NCI-H2081 (cell line): ENCODE results near the gene IL16.

Experiments
- DNase-seq, 2 experiments: peaks; one replicate each; lab custom pipeline; 2025; lab: John Stamatoyannopoulos, UW

IL16 gene

DNA sequence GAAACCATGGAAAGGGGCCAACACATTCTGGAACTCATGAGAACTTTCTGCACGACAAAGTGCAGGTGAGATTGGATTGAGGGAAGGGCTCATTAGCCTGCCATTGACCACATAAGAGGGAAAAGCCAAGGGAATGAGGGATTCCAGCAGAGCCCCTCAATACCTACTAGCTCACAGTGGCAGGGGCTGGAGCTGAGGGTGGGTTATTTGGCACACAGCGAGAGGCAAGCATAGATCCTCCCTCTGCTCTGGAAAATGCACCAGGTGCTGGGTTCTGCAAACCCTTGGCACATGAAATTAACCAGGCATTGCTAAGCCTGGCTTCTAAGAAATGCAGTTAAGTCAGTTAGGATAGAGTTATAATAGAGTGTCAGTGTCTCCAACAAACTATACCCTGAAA is 60.8 kb downstream of the IL16 start:
- DNase-seq = no peak

DNA sequence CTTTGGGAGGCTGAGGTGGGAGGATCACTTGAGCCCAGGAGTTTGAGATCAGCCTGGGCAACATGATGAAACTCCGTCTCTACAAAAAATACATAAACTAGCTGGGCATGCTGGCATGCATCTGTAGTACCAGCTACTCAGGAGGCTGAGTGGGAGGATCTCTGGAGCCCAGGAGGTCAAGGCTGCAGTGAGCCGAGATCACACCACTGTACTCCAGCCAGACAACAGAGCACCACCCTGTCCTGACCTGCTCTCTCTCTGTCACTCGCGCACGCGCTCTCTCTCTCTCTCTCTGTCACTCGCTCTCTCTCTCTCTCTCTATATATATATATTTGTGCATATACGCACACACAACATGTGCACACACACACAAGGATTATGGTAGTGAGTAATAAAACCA is 61.8 kb downstream of the IL16 start:
- no peak for DNase-seq

DNA sequence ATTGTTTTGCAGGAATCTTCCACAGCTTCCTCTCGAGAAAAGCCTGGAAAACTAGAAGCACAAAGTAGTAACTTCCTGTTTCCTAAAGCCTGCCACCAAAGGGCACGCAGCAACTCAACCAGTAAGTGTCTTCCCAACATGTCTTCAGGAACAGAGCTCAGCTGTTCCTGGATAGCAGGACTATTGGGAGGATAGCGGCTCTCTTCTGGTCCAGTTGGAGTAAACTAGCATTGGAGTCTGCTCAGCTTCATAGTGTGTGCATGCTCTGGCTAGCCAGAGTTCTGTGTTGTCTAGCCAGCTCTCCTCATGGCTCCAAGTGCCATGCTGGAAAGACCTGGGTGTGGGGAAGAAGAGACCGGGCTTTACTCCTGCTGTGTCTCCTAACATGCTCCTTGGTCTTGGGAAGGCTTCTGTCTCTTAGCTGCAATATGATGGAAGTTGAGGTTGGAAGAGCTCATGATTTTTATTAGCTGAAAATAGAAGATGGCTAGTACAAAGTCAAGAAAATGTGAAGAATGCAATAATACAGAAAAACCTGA is 63.1 kb downstream of the IL16 start:
- DNase-seq = no peak

DNA sequence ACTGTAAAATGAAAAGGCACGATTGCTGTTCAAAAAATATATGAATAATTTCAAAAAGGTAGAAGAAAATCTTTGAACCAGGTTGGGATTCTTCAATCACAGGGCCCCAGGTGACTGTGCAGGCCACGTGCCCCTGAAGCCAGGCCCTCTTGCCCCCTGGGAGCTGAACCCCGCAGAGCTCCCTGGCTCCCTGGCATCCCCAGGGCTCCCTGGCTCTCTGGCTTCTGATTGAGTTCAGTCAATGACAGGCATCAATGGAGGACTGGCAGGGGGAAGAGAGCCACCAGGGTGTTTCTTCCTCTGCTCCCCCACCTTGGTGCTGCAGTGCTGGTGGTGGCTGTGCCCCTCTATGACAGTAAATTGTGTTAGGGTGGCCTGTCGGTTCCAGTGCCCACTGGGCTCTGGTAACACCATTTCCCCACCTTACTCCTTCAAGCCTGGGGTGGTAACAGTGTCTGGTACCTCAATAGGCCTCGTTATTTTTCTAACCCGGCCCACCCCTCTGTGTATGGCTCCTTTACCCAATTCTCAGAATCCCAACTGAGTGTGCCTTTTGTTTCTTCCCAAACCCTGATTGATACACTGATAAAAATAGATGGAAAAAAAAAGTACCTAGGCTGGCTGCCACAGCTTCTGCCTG is 64.6 kb downstream of the IL16 start:
- no peak for DNase-seq

DNA sequence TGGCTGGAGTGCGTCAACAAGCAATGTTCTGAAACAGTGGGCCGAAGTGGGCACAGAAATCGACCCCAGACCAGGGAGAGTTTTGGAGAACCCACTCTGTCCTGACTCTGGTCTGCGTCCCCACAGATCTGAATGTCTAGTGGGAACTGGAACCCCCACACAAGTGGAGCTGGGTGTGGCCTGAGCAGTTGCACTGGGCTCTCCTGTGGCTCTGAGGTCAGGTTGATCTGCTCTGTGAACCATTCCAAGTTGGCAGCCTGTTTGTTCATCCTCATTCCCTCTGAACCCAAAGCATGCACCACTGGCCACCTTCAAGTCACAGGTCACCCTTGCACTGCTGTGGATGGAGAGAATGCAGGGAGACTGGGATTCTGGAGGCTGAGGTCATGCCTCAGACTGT is 66.8 kb downstream of the IL16 start:
- DNase-seq = no peak

DNA sequence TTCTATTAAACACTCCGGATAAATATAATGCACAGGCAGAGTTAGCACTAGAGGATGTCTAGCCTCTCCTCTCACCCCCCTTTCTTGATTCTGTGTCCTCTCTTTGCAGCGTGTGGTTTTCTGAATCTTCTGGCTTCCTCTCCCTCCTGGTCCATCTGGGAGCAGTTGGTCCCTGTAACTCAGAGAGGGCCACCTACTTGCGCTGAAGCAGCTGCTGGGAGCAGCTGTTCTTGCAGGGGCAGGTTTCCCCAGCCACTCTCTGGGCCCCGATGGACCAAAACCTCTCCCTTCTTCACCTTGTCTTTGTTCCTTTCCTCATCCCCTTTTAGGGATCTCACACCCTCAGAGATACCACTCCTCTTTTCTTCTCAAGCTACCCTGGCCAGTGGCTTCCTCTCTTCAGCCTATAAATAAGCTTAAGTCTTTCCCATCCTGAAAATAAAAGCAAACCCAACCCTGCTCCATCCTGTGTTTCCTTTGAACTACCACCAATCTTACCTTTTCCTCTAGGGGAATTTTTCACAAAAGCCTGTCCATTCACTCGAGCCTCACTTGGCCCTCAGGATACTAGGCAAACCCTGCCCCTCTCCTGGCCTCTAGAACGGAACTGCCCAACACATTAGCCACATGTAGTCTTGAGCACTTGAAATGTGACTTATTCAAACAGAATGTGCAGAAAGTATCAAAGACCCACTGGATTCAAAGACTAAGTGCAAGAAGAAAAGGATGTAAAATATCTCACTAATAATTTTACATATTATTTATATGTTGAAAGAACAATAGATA is 67.6 kb downstream of the IL16 start:
- no peak for DNase-seq

DNA sequence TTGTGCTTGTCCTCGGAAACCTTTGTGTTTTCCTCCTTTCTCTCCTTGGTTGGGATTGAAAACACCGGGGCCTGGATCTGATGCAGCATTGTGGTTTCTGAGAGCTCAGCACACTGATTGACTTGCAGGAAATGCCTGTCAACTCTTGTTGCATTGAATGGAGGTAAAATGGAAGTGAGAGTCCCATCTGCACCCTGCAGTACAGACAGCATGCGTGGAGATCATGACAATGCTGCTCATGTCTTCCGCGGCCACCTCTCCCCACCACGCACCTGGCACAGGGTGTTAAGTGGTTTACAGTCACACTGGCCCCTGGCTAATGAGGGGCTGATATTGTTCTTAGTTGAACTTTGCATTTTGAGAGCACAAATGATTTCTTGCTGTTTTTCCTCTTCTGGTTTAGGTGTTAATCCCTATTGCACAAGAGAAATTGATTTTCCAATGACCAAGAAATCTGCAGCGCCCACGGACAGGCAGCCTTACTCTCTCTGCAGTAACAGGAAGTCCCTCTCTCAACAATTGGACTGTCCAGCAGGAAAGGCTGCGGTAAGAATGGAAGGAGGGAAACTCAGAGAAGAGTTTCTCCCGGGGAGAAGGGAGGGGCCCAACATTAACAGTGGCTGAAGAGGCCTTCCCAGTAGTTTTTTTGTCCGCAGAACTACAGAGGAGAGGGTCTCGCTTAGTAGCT is 68.7 kb downstream of the IL16 start:
- no peak for DNase-seq

DNA sequence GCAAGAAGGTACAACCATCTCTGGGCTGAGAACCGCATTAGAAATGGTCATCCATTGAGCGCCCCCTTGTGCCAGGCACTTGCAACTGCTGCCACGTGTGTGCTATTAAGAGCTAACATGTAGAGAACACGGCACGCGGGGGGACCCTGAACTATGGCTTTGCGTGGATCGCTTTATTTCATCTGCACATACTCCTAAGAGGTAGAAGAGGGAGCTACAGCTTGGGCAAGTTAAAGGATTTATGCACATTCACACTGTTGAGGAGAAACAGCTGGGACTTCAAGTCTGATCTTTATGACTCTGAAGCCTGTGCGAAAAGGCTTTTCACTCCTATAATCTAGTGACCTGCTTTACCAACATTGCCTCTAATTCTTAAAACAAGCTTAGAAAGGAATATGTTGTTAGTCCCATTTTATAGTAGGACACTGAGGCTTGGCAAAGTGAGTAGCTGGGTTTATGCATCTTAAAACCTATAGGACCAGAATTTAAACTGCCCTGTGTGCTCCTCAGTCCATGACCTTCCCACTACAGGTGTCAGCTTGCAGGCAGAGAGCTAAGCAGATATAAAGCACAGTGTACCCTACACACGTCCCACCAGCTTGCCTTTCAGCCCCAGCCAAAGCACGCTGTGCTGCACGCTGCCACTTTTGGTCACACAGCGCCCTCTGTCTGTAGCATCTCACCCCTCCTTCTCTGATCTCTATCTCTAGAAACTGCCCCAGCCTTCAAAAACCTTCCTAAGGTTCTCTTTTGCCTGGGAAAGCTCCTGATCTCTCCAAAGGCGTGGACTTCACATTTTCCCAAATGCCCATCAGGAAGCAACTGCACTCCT is 69.5 kb downstream of the IL16 start:
- DNase-seq = peak; percentile 82 to 88

DNA sequence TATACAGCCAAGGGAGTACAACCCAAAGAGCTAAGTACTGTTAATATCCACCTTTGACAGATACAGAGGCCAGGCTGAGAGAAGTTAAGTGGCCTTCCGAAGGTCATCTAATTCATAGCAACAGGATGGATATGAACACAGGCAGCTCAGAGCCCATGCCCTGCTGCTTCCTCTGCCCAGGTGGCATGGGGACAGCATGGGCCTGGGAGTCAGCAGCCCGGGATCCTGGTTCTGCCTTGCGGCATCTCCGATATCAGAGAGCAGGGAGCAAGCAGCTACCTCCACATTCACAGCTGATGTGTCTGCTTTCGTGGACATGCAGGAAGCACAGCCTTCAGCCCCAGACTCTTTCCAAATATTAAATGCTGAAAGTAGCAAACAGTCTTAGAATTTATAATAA is 71.7 kb downstream of the IL16 start:
- DNase-seq = no peak

DNA sequence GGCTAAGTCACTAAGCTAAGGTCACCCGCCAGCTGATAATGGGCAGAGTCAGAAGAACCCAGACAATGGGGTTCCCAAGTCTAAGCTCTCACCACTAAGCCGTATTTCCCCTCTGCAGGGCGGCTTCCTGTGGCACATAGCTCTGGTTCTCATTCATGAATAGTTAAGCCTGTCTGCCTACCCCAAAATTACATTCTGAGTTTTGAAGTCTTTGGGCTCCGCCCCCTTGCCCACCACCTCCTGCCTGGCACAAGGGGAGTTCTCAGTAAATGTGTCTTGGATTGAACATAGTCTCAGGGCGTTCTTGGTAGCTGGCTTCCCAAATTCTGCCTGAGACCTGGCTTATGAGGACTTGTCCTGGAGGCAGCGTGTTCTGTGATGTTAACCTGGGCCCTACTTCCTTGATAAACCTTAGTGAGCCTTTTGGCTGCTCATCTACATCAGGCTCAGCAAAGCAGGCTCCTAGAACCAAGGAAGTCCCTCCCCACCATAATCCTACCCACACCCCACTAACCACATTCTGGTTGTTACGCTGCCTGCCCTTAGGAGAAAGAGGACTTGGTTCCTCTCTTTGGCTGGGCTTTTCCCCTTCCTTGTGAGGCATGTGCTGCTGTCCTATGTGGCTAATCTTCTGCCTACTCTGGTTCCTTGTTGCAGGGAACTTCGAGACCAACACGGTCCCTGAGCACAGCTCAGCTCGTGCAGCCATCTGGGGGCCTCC is 72.4 kb downstream of the IL16 start:
- no peak for DNase-seq

DNA sequence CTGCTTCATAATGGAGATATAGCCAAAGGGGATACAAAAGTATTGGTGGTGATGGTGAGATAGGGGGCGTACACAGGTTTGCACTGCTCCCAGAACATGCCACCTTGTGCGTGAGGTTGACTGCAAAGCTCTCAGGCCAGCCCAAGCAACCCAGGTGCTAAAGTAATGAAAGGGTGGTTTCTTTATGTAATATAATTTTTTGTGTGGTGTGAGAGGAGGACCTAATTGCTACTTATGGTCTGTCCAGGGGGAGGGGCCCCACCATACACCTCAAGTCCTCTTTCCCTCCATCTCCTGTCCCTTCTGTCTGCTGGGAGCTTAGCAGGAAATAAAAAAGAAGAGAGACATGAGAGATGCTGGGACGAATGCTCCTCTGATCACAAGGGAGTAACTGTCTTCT is 73.5 kb downstream of the IL16 start:
- no peak for DNase-seq

DNA sequence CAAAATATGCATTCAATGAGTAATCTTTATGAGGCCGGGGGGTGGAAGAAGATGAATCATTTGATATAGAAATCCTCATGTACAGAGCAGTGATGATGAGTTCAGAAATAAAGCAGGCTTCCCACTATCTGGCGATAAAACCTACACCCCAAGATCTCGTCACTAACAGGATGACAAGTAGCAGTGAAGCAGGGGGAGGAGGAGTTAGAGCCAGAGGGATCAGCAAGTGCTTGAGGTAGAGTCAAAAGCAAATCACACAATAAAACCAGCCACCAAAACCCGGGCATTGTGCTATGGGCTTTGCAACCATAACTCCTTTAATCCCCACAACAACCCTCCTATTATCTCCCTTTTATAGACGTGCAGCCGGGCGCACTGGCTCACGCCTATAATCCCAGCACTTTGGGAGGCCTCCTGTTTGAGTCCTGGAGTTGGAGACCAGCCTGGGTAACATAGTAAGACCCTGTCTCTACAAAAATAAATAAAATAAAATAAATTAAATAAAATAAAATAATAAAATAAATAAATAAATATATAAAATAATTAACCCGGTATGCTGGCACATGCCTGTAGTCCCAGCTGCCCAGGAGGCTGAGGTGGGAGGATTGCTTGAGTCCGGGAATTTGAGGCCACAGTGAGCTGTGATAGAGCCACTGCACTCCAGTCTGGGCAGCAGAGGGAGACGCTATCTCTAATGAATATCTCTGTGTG is 74.3 kb downstream of the IL16 start:
- no peak for DNase-seq

DNA sequence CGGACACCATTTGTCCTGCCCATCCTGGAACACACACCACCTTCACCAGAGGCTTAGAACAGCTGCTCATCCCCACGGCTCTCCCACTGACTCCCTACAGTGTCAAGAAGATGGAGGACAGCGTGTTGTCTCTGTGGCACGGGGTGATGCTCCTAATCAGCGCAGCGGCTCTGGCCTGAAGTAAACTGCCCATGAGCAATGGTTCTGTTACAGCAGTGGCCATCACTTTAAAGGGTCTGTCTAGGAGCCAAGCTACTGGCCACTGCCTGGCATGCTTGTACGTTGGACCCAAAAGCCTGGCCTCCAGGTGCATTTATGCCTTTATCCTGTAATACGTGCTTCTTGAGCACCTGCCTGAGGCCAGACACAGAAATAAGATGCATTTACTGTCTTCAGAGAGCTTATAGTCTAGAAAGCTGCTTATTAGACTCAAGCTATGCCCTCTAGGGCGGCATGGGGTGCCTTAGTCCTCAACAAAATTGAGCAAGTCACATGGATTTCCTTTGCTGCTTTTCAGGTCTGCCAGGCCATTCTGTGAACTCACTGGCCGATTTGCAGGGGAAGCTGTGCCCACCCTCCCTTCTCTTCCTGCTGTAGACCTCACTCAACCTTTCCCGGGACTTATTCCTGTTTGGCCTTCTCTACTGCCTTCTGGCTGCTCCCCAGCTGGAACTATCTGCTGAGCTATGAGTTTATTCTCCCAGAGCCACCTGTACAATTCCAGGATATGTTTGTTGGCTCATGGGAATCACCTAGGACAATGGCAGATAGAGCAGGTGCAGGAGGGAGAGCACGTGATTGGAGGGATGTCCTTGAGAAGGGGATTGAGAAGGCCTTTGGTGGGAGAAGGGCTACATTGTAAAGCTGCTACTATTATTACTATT is 75.3 kb downstream of the IL16 start:
- DNase-seq = no peak

DNA sequence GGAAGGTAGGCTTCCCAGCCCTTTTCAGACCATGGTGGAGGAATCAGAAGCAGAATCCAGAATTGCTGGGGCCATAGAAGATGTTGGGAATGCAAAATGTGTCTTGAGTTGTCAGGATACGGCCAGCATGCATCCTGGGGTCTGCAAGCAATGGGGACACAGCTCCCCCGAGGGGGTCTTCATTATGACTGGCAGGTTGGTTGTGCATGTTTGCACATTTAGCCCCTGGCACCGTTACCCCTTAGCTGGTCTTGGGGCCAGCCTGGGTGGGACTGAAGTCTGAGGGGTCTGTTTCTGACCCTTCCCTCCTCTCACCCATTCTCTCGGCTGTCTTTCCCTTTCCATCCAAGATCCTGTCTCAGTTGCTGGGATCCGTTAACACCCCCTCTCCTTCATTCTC is 76.5 kb downstream of the IL16 start:
- no peak for DNase-seq

DNA sequence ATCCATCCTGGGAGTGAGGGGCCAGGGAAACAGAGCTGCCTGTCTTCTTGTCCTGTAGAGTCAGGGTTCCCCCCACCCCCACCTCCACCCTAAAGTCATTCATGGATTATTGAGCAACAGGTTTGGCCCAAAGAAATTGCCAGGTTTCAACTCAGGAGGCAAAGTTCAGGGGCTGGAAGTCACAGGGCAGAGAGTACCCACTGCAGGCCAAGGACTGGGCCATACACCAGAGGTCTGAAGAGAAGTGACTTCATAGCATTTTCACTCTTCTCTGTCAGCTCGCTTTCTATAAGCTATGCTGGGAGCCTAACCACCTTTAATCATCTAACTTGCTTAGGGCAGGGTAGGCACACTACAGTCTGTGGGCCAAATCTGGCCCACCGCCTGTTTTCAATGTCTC is 77.2 kb downstream of the IL16 start:
- DNase-seq = no peak

DNA sequence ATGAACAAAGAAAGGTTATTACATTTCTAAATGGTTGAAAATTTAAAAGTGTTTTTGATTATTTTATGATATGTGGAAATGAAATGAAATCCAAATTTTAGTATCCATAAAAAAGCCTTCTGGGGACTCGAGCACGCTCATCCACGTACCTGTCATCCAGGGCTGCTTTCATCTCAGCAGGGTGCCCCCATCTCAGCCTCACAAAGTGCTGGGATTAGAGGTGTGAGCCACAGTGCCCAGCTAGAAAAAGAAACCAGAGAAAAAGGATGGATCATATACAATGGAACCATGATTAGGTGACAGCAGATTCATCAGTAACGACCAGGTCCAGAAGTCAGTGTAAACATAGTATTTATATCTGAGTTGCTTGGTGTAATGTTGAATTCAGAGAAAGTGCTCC is 77.6 kb downstream of the IL16 start:
- DNase-seq = no peak

DNA sequence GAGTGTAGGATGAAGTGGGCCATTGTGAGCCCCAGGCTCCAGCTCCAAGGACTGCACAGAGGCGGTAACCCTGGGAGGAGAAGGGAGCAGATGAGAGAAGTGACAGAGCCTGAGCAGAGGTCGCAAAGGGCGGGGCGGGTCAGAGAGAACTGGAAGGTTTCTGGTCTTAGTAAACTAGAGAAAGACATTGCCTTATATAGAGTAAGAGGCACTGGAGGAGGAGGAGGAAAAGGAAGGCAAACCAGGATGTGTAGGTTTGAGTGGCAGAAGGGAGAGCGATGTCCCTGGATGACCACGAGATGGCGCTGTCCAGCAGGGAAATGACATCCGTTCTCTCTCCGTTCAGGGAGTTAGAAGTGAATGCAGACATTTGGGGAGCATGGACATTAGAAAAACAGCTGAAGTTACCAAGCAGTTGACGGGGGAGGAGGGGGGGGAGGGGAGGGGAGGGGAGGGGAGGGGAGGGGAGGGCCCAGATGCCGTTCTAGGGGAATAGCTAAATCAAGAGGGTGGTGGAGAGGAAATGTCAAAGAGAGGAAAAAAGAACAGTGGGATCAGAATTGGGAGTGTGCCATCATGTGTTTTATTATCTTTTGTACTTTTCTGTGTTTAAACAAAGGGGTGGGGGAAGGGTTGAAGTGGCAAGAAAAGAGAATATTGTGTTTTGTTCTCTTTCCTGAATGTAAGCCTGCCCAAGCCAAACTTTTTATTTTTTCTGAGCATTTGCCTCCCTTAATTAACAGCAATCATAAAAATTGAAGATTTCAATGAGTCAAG is 78.4 kb downstream of the IL16 start:
- DNase-seq = peak; percentile 65 to 73

DNA sequence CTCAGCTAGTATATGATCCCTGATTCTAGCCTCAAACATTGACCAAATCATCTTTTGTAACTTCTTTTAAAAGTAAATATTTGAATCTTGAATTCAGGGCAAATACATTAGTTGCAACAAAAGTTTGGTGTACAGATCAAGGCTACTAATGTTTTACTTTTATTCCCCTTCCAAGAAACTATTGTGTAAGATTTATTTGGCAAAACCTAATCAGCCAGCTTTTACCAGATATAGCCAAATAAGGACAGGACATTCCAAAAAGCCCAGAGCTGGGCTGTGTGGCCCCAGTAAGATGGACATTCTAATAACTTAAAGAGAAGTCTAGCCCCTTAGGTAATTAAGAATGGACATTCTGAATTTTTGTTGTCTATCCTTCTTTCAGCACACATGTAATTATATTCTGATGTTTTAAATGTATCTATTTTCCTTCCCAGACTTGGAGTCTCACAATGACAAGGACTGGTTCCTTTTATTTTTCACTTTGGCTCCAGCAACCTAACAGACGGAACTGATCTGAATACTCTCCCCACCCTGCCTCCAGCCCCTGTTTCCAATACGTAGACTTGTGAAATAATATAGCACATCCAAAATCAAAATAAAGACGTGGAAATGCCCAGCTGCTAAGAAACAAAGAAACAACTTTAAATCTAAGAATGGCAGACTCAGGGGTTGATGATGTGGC is 79.2 kb downstream of the IL16 start:
- DNase-seq = no peak
